Activated naive CD4-positive, alpha-beta T cell treated with anti-CD3 and anti-CD28 coated beads, Interleukin-2, amount 50 U/mL, for 24 hours (primary cell): ENCODE data around the gene ZNF117.
A peak's percentile ranks its signal among the peaks of the same experiment; 100 is the strongest.
"Not testable (repeated sequence)": the region's sequence is repeated elsewhere in the genome, so short reads cannot be mapped to it uniquely, and the experiment has no call there.

Experiments used
- H3K27ac Mint-ChIP-seq: one replicate; pipeline ENCODE4 v1.8.0; 2021; ENCODE audit warnings: mild to moderate bottlenecking, mixed read lengths
- H3K27me3 Mint-ChIP-seq: one replicate; pipeline ENCODE4 v1.8.0; 2021; ENCODE audit warnings: mixed read lengths
- H3K36me3 Mint-ChIP-seq: one replicate; pipeline ENCODE4 v1.8.0; 2021; ENCODE audit warnings: mixed read lengths
- H3K4me1 Mint-ChIP-seq: one replicate; pipeline ENCODE4 v1.8.0; 2021; ENCODE audit warnings: mixed read lengths
- H3K4me3 Mint-ChIP-seq: one replicate; pipeline ENCODE4 v1.8.0; 2021; ENCODE audit warnings: mild to moderate bottlenecking, mixed read lengths
- H3K9me3 Mint-ChIP-seq: one replicate; pipeline ENCODE4 v1.8.0; 2021; ENCODE audit warnings: mixed read lengths

ZNF117 gene

DNA sequence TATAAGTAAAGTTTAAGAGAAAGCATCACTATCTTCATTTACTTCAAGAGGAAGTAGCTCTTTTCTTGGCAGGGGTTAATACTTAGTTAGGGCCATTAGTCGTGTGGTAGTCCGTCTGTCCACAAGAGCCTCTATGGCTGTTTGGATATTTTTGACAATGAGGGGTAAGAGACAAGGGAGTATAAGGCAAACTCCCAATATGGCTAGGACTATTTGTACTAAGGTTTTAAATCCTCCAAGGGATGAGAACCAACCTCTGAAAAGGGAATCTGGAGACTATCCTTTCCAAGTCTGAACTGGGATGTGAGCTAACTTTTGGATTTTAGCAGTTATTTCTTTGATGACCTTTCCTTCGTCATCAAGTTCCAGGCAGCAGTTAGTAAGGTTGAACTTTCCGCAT lies at the start of gene ZNF117:
Gene ZNF117 (minus strand): TSS at position 101 of the 400 bp plus-strand sequence.
- Mint-ChIP-seq H3K27me3 (no peaks in the 10 kb centered on the region), H3K9me3 (peaks cover 53% of the 10 kb centered on the region), H3K36me3 (peaks cover 47% of the 10 kb centered on the region), H3K27ac (no peak within 1 kb of the TSS), H3K4me3 (no peak within 1 kb of the TSS), H3K4me1 (no peaks in the 10 kb centered on the region)

DNA sequence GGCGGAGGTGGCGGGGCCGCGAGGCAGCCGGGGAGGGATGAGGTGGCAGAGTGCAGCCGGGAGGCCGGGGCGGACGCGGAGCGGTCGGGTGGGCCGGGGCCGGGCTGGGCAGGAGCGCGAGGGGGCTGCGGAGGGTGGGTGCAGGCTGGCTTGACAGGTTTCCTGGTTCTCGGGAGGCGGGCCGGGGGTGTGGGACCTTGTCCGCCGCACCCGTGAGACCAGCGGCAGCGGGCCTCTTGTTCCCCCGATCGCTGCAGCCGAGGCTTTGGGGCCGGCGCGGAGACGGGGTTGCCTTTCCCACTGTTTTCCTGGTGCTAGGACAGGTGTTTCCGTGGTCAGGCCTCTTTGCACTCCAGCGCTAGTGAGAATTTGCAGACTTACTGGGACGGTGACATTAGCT lies 47.9 kb upstream of the ZNF117 start:
- not testable (repeated sequence) for H3K27me3 Mint-ChIP-seq, H3K36me3 Mint-ChIP-seq, H3K9me3 Mint-ChIP-seq
- H3K4me1 Mint-ChIP-seq: peaks cover 15% of the 10 kb centered on the region
- peak overlapping the region; percentile 89 for H3K4me3 Mint-ChIP-seq
- peak overlapping the region; percentile 84 for H3K27ac Mint-ChIP-seq

DNA sequence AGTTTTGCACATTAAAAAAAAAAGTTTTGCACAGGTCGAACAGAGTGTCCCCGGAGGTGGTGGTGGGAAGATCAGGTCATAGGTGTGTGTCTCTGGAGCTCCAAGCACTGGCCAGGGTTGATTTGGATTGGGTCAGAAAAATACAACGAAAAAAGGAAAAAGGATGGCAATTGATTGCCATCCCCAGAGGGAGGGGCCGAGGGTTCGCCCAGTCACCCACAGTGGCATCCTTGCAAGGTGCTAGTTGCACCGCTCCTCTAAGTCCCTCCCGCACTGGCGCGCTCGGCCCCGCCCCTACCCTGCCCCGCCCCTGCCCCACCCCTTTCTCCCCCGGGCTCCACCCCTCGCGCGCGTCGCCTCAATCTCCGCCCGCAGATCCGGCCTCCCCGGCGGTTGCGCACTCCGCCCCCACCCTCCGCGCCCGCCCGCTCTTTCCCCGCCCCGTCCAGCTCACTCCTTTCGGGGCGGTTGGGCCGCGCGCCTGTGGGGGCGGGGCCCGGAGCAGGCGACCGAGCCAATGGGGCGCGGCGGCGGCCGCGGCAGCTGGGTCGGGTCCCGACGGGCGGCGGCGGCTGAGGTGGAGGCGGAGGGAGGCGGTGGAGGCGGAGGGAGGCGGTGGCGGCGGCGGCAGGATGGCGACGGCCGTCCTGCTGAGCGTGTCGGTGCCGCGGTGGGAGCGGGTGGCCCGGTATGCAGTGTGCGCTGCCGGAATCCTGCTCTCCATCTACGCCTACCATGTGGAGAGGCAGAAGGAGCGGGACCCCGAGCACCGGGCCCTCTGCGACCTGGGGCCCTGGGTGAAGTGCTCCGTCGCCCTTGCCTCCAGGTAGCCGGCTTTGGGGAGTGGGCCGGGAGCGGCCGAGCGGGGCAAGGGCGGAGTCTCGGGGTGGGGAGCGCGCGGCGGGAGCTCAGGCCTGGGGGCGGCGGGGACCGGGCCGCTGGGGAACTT lies 47.2 kb upstream of the ZNF117 start:
- H3K9me3 Mint-ChIP-seq: no peaks in the 10 kb centered on the region
- no peaks in the 10 kb centered on the region for H3K27me3 Mint-ChIP-seq
- no peaks in the 10 kb centered on the region for H3K36me3 Mint-ChIP-seq
- H3K4me1 Mint-ChIP-seq: peaks cover 15% of the 10 kb centered on the region
- peak overlapping the region; percentile 62 for H3K27ac Mint-ChIP-seq
- peak overlapping the region; percentile 78 for H3K4me3 Mint-ChIP-seq

DNA sequence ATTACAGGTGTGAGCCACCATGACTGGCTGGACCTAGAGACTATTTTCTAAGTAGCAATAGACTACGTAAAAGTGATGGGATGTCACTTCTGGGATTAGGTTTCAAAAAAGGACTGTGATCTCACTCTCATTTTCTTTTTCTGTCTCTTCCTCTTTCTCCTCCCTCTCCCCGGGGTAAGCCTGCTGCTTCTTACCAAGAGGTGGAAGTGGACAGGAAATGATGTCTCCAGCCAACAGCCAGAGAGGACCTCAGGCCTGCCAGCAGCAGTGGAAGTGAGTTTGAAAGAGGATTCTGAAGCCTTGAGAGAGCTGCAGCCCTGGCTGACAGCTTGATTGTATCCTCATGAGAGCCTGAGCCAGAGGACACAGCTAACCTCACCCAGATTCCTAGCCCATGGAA lies 45.7 kb upstream of the ZNF117 start:
- H3K4me3 Mint-ChIP-seq, H3K27ac Mint-ChIP-seq, H3K27me3 Mint-ChIP-seq, H3K9me3 Mint-ChIP-seq, H3K36me3 Mint-ChIP-seq: not testable (repeated sequence)
- peaks cover 15% of the 10 kb centered on the region for H3K4me1 Mint-ChIP-seq

DNA sequence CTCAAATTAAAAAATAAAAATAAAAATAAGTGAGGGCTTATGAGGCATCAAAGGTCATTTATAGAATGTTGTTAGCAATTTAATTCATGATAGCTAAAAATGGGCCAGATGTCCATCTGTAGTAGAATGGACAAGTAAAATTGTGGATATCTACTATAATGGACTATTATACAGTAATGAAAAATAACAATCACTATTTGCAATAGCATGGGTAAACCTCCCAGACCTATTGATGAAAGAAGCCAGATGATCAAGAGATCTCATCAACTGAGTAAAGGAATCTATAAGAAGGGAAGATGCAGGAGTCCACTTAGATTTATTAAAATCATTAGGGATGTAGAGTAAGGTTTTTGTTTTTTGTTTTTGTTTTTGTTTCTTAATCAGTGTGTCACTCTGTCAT lies 44.6 kb upstream of the ZNF117 start:
- peaks cover 15% of the 10 kb centered on the region for H3K4me1 Mint-ChIP-seq
- H3K27me3 Mint-ChIP-seq, H3K27ac Mint-ChIP-seq, H3K9me3 Mint-ChIP-seq, H3K4me3 Mint-ChIP-seq, H3K36me3 Mint-ChIP-seq: not testable (repeated sequence)

DNA sequence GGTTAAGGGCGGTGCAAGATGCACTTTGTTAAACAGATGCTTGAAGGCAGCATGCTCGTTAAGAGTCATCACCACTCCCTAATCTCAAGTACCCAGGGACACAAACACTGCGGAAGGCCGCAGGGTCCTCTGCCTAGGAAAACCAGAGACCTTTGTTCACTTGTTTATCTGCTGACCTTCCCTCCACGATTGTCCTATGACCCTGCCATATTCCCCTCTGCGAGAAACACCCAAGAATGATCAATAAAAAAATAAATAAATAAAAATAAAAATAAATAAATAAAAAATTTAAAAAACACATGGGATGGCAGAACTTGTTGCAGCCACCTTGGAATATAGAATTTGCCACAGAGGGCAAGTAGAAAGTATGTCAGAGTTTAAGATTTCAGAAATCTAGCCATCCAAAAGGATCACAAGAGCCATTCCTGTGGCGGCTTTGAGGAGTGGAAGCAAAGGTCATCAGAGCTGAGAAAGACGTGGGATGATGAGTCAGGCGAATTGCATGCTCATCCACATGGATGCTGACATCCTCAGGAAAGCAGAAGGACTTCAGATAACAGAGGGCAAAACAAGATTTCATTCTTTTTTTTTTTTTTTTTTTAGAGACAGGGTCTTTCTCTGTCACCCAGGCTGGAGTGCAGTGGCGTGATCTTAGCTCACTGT lies 43.4 kb upstream of the ZNF117 start:
- H3K36me3 Mint-ChIP-seq, H3K4me1 Mint-ChIP-seq, H3K27me3 Mint-ChIP-seq, H3K27ac Mint-ChIP-seq, H3K4me3 Mint-ChIP-seq, H3K9me3 Mint-ChIP-seq: not testable (repeated sequence)

DNA sequence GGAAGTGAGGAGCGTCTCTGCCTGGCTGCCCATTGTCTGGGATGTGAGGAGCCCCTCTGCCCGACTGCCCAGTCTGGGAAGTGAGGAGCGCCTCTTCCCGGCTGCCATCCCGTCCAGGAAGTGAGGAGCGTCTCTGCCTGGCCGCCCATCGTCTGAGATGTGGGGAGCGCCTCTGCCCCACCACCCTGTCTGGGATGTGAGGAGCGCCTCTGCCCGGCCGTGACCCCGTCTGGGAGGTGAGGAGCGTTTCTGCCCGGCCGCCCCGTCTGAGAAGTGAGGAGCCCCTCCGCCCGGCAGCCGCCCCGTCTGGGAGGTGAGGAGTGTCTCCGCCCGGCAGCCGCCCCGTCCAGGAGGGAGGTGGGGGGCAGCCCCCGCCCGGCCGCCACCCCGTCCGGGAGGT lies 42.6 kb upstream of the ZNF117 start:
- not testable (repeated sequence) for H3K4me1 Mint-ChIP-seq, H3K9me3 Mint-ChIP-seq, H3K27me3 Mint-ChIP-seq, H3K36me3 Mint-ChIP-seq, H3K27ac Mint-ChIP-seq, H3K4me3 Mint-ChIP-seq

DNA sequence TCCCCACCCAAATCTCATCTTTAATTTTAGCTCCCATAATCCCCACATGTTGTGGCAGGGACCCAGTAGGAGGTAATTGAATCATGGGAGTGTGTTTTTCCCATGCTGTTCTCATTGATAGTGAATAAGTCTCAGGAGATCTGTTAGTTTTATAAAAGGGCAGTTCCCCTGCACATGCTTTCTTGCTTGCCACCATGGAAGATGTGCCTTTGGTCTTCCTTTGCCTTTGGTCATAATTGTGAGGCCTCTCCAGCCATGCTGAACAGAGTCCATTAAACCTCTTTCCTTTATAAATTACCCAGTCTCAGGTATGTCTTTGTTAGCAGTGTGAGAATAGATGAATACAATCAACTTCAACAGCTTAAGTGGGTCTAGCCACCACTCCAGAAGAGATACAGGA lies 34.2 kb upstream of the ZNF117 start:
- not testable (repeated sequence) for H3K4me3 Mint-ChIP-seq, H3K27me3 Mint-ChIP-seq, H3K9me3 Mint-ChIP-seq, H3K36me3 Mint-ChIP-seq, H3K4me1 Mint-ChIP-seq, H3K27ac Mint-ChIP-seq

DNA sequence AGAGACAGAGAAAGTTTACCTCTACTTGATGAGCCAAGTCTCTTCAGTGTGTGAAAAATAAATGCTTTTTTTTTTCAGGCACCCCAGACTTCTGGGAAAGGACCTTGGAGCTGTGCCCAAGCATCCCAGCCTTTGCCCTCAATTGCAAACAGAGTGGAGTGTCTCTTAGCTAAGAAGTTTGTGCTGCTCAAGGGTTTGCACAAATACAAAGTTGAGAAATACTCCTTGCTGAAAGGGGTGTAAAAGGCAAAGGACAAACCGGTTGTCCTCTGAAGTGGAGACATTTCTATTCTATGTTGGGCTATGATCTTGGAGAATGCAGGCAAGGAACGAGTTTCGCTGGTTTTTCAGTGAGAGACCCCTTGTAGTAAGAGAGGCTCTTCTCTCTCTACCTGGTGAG lies 30.1 kb upstream of the ZNF117 start:
- H3K27ac Mint-ChIP-seq, H3K4me3 Mint-ChIP-seq, H3K4me1 Mint-ChIP-seq, H3K36me3 Mint-ChIP-seq, H3K9me3 Mint-ChIP-seq, H3K27me3 Mint-ChIP-seq: not testable (repeated sequence)

DNA sequence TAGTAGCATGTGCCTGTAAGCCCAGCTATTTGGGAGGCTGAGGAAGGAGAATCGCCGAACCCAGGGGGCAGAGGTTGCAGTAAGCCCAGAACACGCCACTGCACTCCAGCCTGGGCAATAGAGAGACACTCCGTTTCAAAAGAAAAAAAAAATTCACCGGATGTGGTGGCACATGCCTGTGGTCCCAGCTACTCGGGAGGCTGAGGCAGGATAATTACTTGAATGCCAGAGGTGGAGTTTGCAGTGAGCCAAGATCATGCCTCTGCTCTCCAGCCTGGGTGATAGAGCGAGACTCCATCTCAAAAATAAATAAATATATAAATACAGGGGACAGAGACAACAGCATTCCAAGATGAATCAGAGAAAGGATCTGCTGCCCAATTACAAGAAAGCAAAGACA lies 19.0 kb upstream of the ZNF117 start:
- not testable (repeated sequence) for H3K36me3 Mint-ChIP-seq, H3K4me3 Mint-ChIP-seq, H3K27ac Mint-ChIP-seq, H3K27me3 Mint-ChIP-seq, H3K9me3 Mint-ChIP-seq
- H3K4me1 Mint-ChIP-seq: peaks cover 20% of the 10 kb centered on the region

DNA sequence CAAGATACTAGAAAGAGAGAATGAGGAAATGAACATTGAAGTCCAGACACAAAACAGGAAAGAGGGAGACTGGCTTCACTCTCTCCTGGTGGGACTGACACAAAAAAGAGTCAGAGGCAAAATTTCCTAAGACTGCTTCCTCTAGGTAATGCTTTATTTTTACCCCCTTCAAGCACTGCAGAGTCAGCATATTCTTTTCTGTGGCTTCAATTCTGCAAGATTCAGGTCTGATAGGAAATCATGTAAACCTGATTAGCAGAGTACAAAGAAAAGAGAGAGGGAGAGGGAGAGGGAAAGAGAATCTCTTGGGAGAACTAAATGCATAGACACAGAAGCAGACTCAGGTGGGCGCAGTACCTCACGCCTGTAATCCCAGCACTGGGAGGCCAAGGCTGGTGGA lies 18.6 kb upstream of the ZNF117 start:
- H3K4me3 Mint-ChIP-seq, H3K9me3 Mint-ChIP-seq, H3K27me3 Mint-ChIP-seq, H3K36me3 Mint-ChIP-seq, H3K27ac Mint-ChIP-seq: not testable (repeated sequence)
- peaks cover 25% of the 10 kb centered on the region for H3K4me1 Mint-ChIP-seq

DNA sequence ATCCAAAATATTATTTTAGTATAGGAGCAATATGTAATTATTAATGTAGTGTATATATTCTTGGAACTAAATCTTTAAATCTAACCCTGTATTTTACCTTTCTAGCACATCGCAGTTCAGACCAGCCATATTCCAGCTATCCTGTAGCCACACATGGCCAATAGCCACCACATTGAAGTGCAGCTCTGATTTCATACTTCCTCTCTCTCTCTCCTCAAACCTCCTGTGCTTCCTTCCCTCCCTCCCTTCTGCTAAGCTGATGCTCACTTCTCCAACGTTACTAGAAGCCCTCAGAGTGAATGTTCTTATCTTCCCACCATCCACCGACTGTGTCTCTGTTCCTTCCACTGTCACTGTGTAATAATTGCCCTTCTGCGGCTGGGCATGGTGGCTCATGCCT lies 16.2 kb upstream of the ZNF117 start:
- Mint-ChIP-seq H3K36me3 (peaks cover 21% of the 10 kb centered on the region), H3K27ac (peak overlapping the region; percentile 89), H3K4me1 (peaks cover 42% of the 10 kb centered on the region), H3K4me3 (peak overlapping the region; percentile 97)
- H3K27me3 Mint-ChIP-seq, H3K9me3 Mint-ChIP-seq: not testable (repeated sequence)

DNA sequence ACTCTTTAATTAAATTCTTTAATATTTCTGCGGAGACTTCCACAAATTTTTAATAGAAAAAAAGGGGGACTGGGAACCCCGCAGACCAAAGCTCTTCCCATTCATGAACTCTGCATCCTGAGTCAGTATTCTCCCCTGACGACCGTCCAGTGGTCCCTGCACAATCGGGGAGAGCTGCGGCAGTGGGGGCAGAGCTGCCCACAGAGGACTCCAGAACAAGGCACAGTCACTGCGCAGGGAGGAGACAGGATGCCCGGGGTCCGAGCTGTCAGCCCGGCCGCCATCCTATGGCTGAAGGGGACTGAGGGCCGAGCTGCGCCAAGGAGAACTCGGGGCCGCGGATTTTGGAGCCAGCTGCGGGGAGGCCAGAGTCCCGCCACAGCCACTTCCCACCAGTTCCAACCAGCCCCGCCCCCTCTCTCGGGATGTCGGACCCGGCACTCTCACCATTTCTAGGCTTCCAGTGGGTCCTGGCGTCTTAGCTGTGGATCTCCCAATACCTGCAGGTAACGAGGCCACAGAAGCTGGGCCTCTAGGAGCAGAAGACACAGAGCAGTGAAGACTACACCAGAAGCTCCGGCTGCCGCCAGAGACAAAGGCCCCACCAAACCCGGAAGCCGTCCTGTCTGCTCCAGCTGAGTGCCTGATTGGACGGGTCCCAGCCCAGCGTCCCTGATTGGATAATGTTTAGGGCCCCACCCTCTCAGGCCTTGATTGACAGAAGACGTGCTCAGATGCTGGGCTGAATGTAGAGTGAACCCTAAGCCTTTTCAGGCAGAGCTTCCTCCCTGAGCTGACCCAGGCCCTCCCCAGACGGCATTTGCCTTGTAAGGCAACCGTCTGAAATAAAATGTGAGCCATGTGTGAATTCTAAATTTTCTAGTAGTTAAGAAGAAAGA lies 15.5 kb upstream of the ZNF117 start, which contains the start of gene ERV3-1:
Gene ERV3-1 (minus strand): TSS at position 594 of the 899 bp plus-strand sequence. CDS start 13,661 bp downstream, outside the sequence.
- H3K4me1 Mint-ChIP-seq: peaks cover 46% of the 10 kb centered on the region
- H3K36me3 Mint-ChIP-seq: peaks cover 28% of the 10 kb centered on the region
- peak within 1 kb of the TSS; percentile 96 for H3K27ac Mint-ChIP-seq
- H3K27me3 Mint-ChIP-seq: no peaks in the 10 kb centered on the region
- H3K9me3 Mint-ChIP-seq: peaks cover 8% of the 10 kb centered on the region
- H3K4me3 Mint-ChIP-seq: peak within 1 kb of the TSS; percentile 97

DNA sequence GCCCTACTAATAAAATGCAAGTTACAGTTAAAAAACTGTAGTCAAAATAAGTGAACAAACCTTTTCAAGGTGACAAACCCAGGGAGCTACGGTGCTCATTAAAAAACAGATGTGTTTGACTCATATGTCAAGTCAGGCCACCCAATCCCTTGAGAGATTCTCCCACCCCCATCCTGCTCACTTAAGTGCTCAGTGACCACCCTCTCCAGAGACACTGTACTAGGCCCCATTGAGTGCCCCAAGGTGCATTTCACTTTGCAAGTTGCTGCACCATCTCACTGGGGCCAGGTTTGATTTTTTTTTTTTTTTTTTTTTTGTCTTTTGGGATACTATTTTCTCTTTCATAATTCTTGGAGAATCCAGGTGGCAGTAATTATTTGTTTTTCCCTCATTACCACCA lies 13.7 kb upstream of the ZNF117 start:
- H3K9me3 Mint-ChIP-seq: peaks cover 10% of the 10 kb centered on the region
- H3K36me3 Mint-ChIP-seq: peaks cover 39% of the 10 kb centered on the region
- H3K4me3 Mint-ChIP-seq: peak overlapping the region; percentile 97
- H3K4me1 Mint-ChIP-seq: peaks cover 47% of the 10 kb centered on the region
- H3K27me3 Mint-ChIP-seq: no peaks in the 10 kb centered on the region
- H3K27ac Mint-ChIP-seq: no peak overlapping the region

DNA sequence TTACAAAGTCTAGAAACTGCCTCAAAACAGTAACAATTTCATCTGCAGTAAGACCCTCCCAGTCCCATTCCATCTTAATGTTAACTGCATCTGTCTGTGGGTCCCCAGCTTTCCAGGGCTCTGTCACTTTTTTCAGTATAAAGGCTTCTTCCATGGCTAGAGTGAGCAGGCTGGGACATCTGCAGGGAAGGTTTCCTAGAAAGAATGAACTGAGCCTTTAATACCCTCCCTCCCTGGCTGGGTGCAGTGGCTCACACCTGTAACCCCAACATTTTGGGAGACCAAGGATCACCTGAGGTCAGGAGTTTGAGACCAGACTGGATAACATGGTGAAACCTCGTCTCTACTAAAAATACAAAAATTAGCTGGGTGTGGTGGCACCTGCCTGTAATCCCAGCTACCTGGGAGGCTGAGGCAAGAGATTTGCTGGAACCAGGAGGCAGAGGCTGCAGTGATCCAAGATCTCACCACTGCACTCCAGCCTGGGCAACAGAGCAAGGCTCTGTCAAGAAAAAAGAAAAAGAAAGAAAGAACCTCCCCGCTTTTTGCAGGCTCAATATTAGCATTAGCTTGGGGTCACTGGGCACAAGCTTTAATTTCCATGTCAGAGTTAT lies 12.2 kb upstream of the ZNF117 start:
- peaks cover 50% of the 10 kb centered on the region for H3K4me1 Mint-ChIP-seq
- peaks cover 52% of the 10 kb centered on the region for H3K36me3 Mint-ChIP-seq

More for the DNA sequence above, 12.2 kb upstream of the ZNF117 start:
- no peak overlapping the region for H3K27ac Mint-ChIP-seq
- peaks cover 21% of the 10 kb centered on the region for H3K9me3 Mint-ChIP-seq
- H3K27me3 Mint-ChIP-seq: no peaks in the 10 kb centered on the region
- peak overlapping the region; percentile 33 for H3K4me3 Mint-ChIP-seq
